Stimulated activated CD8-positive, alpha-beta memory T cell treated with anti-CD3 and anti-CD28 coated beads, Interleukin-12 subunit alpha, Interleukin-12 subunit beta, amount 100 ng/mL, for 4 hours (primary cell): Measurements from ENCODE around the gene PLEKHG3.
"Not testable (repeated sequence)": the region's sequence is repeated elsewhere in the genome, so short reads cannot be mapped to it uniquely, and the experiment has no call there.

Experiments used
- DNase-seq: peaks from one replicate; pipeline ENCODE4 v3.0.0-alpha.2; 2020; ENCODE audit warnings: low read depth

Gene PLEKHG3

GRCh38 chr14:64688031-64688430, 16.2 kb upstream of the PLEKHG3 start:
- DNase-seq: no peak

- no peak for DNase-seq
Observed at GRCh38 chr14:64688811-64689281, 15.4 kb upstream of the PLEKHG3 start.

GRCh38 chr14:64689289-64689688, 14.9 kb upstream of the PLEKHG3 start:
- no peak for DNase-seq

DNA sequence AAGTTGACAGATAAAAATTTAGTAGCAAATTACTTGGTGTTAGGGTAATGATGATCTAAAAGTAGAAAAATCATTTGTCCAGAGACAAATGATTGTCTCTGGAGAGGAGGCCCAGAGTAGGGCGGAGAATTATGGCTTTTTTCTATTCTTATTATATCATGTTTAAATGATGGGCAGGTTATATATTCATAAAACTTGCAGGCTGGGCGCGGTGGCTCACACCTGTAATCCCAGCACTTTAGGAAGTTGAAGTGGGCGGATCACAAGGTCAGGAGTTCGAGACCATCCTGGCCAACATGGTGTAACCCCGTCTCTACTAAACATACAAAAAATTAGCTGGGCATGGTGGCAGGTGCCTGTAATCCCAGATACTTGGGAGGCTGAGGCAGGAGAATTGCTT, 13.6 kb upstream of the PLEKHG3 start:
- not testable (repeated sequence) for DNase-seq

GRCh38 chr14:64691376-64691775, 12.8 kb upstream of the PLEKHG3 start:
- DNase-seq: no peak

DNA sequence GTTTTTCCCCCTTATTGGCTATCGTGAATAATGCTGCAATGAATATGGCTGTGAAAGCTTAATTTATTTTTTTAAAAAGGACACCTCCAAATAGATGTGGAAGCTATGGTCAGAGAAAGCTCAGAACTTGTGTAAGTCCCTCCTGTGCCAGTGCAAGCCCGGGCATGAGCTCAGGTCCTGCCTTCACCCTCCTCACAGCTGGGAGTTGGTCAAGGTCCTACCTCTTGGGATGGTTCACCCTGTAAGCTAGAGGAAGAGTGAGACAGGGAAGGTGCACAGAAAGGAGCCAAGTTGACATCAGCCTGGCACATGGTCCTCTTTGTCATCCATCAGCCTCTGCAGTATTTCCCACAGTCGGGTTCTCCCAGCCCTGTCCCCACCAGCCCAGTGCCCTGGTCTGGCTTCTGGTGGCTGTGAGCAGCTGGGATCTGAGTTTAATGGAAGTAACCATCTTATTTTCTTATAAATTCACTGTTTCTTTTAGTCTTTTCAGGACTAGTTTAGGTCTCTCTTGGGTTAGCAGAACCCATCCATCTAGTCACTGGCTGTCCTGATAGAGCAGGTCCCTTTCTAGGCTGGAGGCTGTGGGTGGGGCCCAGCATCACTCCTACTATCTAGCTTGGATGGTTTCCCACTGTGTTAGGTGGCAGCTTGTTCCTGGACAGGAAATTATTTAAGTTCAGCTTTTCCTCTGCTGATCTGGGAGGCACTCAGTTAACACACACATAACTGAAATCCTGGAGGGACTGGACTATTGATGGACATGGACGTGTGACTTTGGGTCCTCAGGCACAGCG, 11.8 kb upstream of the PLEKHG3 start:
- DNase-seq: no peak

DNA sequence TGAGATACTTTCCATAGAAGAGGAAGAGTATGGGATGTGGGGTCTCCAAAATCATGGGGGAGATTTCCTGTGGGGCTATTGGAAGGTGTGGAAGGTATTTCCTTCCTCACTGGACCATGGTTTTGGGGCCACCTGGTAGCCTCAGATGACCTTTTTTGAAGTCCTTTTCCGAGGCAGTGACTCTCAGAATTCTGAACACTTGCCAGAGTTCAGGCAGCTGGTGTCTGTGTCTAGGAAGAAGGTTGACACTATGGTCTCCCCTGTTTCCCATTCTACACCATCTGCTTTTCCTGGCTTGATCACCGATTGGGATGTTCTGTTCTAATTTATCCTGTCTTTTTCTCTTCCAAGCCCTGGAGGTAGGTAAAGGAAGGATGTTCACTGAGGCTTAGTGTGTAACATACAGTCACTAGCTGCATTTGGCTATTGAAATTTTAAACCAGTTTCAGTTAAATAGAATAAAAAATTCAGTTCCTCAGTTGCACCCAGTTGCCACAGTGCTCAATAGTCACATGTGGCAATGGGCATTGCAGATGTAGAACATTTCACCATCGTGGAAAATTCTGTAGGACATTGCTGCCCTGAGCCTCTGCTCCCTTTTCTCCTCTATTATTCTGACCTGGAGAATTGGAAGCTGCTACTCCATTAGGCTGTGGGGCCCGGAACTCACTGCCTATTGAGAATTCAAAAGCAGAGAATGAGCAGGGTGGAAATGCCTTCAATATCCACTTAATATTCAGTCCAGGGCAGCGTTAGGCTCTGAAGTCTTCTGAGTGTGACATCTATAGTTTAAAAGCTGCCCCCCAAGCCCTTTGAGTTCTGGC, 11.0 kb upstream of the PLEKHG3 start:
- no peak for DNase-seq

GRCh38 chr14:64693810-64694165, 10.4 kb upstream of the PLEKHG3 start:
- DNase-seq: no peak

DNA sequence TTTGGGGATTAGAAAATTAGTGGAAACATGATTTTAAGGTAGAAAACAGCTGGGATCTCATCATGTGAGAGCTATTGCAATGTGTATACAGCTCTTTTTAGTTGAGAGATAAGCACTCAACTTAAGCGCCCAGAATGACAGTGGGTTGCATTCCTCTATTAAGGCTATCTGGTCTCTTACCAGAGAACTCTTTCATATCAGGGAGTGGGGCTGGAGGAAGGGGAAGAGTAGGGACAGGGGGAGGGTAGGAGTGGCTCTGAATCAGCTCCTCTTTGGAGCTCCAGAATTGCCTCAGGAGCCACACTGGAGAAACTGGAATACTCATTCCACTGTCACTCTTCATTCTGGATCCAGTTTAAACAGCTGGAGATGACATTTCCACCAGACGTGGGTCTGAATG, 9.2 kb upstream of the PLEKHG3 start:
- no peak for DNase-seq

DNA sequence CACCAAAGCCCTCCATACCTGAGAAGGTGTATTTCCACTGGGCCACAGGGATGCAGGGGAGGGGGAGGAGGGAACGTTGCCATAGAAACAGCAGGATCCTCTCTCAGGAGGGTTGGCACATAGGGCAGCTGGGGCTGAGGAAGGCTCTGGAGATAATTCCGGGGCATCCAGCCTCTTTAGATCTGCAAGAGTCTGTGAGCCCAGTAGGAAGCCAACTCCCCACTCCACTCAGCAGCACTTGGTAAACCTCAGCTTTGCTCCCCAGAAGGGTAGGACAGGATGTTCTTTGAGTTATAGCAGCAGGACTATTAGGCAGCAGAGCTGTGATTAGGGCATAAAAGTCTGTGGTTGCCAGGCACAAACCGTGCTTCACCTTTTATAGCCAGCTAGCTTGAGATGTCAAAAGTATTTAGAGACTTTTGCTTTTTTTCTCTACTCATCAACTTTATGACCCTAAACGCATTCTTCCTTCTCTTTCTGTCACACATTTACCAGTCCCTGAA, 7.8 kb upstream of the PLEKHG3 start:
- DNase-seq: no peak

DNA sequence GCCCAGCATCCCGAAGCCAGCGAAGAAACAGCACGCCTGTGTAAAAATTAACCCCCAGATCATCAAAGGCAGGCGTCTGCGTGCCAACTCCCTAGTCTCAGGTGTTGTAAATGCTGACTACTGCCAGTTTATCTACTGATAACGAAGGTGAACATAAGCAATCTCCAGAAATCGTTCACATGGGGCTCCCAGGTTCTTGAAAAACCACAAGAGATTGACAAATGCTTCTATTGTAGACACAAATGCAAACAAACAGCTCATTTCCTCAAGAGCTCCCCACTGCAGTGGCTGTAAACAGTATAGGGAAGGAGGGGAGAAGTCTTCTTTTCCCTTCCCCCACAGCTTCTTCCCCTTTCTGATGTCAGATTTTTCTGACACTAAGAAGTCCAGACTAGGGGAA, 5.3 kb upstream of the PLEKHG3 start:
- no peak for DNase-seq

- DNase-seq: no peak
Observed at GRCh38 chr14:64700290-64700689, 3.9 kb upstream of the PLEKHG3 start.

DNA sequence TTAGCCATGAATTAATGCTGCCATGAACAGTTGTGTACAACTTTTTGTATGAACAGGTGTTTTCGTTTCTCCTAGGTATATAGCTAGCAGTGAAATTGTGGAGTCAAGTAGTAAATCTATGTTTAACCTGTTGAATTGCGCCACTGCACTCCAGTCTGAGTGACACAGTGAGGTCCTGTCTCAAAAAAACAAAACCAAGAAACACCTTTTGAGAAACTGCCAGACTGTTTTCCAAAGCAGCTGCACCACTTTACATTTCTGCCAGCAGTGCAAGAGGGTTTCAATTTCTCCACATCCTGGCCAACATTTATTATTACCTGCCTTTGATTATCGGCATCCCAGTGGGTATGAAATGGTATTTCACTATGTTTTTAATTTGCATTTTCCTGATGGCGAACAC, 3.3 kb upstream of the PLEKHG3 start:
- DNase-seq: no peak

GRCh38 chr14:64701660-64702059, 2.6 kb upstream of the PLEKHG3 start:
- DNase-seq: no peak

DNA sequence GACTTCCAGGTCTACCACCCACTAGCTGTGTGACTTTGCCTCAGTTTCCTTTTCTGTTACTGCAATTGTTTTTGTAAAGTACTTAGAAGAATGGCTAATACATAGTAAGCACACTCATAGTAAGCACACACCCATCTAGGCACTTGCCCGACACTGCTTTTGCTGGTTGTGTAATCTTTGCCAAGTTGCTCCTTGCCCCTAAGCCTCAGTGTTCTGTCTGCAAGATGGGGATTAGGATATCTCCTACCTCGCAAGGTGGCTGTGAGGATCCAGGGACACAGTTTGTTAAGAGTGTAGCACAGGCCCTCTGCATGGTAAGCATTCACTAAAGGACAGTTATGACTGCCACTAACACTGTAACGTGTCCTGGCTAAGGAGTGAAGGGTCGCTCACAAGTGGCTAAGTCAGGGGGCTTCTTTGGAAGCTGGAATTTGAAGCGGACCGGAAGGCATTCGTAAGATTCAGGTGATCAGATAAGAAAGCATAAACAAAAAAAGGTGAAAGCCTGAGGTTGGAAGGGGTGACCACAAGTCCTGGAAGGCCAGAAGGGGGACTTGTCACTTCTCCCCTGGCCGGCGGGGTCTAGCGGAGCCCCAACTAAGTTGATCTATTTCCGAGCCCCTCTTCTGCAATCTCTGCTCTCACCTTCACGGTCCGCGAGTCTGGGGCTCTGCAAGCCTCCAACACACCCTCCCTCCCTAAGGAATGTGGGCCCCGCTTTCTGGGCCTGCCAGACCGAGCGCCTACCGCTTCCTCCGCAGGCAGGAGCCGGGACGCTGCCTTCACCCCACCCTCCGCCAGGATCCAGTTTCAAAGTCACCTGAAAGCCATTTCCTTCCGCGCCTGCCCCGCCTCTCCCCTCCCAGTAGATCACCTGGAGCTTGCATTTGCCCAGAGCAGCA, 1.5 kb upstream of the PLEKHG3 start:
- no peak for DNase-seq

DNA sequence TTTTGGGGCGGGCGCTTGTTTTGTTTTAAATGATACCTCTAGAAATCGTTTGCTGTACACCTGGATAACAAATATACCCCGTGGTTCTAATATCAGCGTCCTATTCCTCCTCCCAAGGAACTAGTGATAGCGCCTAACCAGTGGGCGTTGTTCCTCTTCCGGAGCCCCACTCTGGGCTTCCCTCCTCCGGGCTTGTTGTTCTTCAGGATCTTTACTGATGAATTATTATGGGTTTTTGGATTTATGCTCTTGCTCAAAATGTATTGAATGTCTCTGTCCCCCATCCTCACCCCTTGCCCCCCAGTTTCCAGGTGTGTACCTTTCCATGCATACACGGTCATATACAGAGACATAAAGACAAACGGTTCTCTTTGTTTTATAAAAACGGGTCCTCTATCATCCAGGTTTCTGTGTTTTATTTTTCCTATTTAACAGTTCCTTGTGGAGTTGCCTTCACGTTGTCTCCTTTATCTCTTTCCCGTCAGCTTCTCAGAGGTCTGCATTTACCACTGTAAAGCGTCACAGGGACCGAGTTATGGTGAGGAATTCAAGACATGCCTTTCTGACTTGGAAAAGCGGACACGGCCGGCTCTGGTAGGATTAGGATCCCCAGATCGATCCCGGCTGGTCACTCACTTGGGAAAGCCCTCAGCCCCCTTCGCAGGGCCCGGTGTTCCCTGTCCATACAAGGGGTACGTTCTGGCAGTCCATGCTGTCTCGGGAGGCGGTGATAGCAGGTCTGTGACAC, 655 bp upstream of the PLEKHG3 start:
- DNase-seq: no peak

- no peak for DNase-seq
Observed at GRCh38 chr14:64704743-64705380, 638 bp downstream of the PLEKHG3 start.

GRCh38 chr14:64705381-64706118, 1.3 kb downstream of the PLEKHG3 start:
- DNase-seq: no peak

DNA sequence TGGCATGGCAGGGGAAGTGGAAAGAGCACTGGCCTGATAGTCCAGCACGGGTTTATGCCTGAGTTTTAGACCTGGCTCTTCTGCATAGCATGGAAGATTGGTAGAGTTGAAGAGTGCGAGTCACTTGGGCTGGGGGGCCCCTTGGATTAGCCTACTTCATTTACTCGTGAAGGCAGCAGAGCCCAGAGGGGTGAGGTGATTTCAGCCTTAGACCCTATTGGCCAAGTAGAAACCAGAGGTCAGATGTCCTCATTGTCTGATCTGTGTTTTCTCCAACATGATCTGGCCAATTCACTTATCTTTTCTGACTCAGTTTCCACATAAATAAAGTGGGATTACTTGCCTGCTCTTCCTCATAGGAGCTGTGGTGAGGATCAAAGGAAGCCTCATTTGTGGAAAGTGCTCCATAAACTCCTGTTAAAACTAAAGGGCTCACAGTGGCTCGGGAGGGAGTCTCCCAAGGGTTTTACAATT, 1.9 kb downstream of the PLEKHG3 start:
- DNase-seq: no peak

DNA sequence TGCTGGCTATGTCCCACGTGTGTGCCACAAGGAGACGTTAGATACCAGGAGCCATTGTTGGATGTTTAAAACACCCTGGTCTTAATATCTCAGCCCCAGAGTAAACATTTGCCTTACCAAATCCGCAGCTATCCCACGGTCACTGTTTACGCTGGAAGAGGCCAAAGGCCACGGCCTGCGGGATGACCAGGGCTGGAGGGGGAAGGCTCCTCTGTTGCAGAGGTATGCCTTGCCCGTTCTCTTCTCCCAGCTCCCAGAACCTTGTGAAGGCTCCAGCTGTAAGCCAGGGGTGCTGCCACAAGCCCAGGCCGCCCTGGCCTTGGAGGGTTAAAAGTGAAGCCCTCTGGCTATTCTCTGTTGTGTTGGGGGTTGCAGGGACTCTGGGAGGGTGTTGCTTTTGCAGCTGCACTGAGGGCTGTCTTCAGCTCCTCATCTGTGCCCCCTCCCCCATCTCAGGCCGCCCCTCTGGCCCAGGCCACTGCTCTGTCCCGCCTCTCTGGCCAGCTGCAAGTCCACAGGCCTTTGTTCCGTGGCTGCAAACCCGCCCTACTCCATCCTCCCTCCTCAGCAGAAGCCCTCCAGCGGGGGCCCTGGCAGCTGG, 2.5 kb downstream of the PLEKHG3 start:
- no peak for DNase-seq
